HepG2 (cell line): Measurements from ENCODE around the gene GPR83. TPM values are rescaled to one million over a fixed set of nuclear protein-coding genes. Genes with fewer than 3 reads are reported as not detected.

Experiments
- ATAC-seq: fragments of 200-7000 bp; cut with Tn5 transposase; 3 replicates; pipeline ENCODE4 v1.9.1; 2020; ENCODE audit warnings: mild to moderate bottlenecking, moderate library complexity
- BruUV-seq: library from RNA; stranded (reverse); fragments of 400-500 nt; replicated peaks from 2 replicates; lab custom pipeline; 2021; lab: Mats Ljungman, UMichigan
- CTCF ChIA-PET: fragments of 300-600 bp; formaldehyde crosslinking; extraction: SDS; loops from one replicate; lab custom pipeline; 2021; ENCODE audit warnings: low total read pairs, inconsistent platforms, low intra/inter-chr PET ratio; lab: Yijun Ruan, JAX
- POLR2A ChIA-PET: fragments of 350-600 bp; sonication (Branson Sonifier 250); formaldehyde crosslinking; loops from one replicate; lab custom pipeline; 2020; ENCODE audit warnings: antibody characterized with exemption, inconsistent platforms; lab: Yijun Ruan, JAX
- DNase-seq: peaks from one replicate; pipeline ENCODE4 v3.0.0-alpha.2; 2015; ENCODE audit warnings: low spot score
- FAIRE-seq: peaks from 3 replicates; lab custom pipeline; 2011; peaks lifted over from hg19 to GRCh38; lab: Jason Lieb, UNC
- H2AFZ ChIP-seq: one replicate; pipeline ENCODE4 v1.6.1; 2011; ENCODE audit warnings: low read length, inconsistent platforms
- H3K27ac ChIP-seq: fragments of 300-600 bp; 3 replicates; pipeline ENCODE4 v1.8.0; 2011; ENCODE audit warnings: mixed run types, mild to moderate bottlenecking, mixed read lengths, low read length, inconsistent platforms; ENCODE audit not compliant: insufficient read depth; ENCODE audit errors: extremely low read length
- H3K27me3 ChIP-seq, 2 experiments: fragments of 200-600 bp in 1 of 2; 2 replicates in 1 of 2; 3 replicates in 1 of 2; pipeline versions ENCODE4 v1.6.0 to v1.8.0; 2011; ENCODE audit warnings: low read length in 2 of 2, mild to moderate bottlenecking in 2 of 2, moderate library complexity in 2 of 2, inconsistent platforms in 1 of 2; ENCODE audit not compliant: insufficient read depth in 2 of 2, control insufficient read depth in 1 of 2
- H3K36me3 ChIP-seq, 2 experiments: fragments of 200-600 bp in 1 of 2; replicated peaks in 1 of 2; 2 replicates in 1 of 2; 3 replicates in 1 of 2; pipeline versions ENCODE4 v1.5.1 to v1.8.0; 2011; ENCODE audit warnings: low read length in 2 of 2, inconsistent platforms in 1 of 2; ENCODE audit not compliant: insufficient read depth in 2 of 2, control insufficient read depth in 1 of 2
- H3K4me1 ChIP-seq: 2 replicates; pipeline ENCODE4 v1.5.1; 2012; ENCODE audit warnings: low read length, inconsistent platforms; ENCODE audit not compliant: insufficient read depth
- H3K4me2 ChIP-seq: 2 replicates; pipeline ENCODE4 v1.6.0; 2011; ENCODE audit warnings: low read depth, low read length, inconsistent platforms
- H3K4me3 ChIP-seq, 3 experiments: fragments of 200-600 bp in 1 of 3; sonication (generic), shearing (Covaris generic) in 1 of 3; replicated peaks in 1 of 3; 2 replicates each; pipeline ENCODE4 v1.5.1; 2011 to 2016; ENCODE audit warnings: low read length in 3 of 3, inconsistent platforms in 2 of 3, low read depth in 2 of 3, mild to moderate bottlenecking in 2 of 3, control low read depth in 1 of 3, mixed read lengths in 1 of 3; ENCODE audit not compliant: insufficient read depth in 1 of 3
- H3K79me2 ChIP-seq: one replicate; pipeline ENCODE4 v1.6.1; 2011; ENCODE audit warnings: low read length, inconsistent platforms; ENCODE audit not compliant: insufficient read depth
- H3K9ac ChIP-seq: 2 replicates; pipeline ENCODE4 v1.6.0; 2011; ENCODE audit warnings: mild to moderate bottlenecking, low read depth, low read length, inconsistent platforms; ENCODE audit not compliant: insufficient read depth
- H3K9me3 ChIP-seq: 2 replicates; pipeline ENCODE4 v1.5.1; 2012; ENCODE audit warnings: mild to moderate bottlenecking, low read length
- H4K20me1 ChIP-seq: 2 replicates; pipeline ENCODE4 v1.6.0; 2011; ENCODE audit warnings: inconsistent platforms, mild to moderate bottlenecking, low read length, moderate library complexity; ENCODE audit not compliant: insufficient read depth
- DDIT3 ChIP-seq: sonication (generic); formaldehyde crosslinking; IDR thresholded peaks from 2 replicates; pipeline ENCODE4 v1.4.0; 2020; ENCODE audit warnings: mild to moderate bottlenecking, missing genetic modification reagents
- GZF1 ChIP-seq: sonication (generic); formaldehyde crosslinking; IDR thresholded peaks from 2 replicates; pipeline ENCODE4 v1.5.1; 2020; ENCODE audit warnings: mild to moderate bottlenecking, missing genetic modification reagents
- MIXL1 ChIP-seq: IDR thresholded peaks from 2 replicates; pipeline ENCODE4 v1.6.1; 2016
- RAD21 ChIP-seq: fragments of 450-650 bp; formaldehyde crosslinking; IDR thresholded peaks from 2 replicates; pipeline ENCODE4 v1.5.0; 2020; ENCODE audit warnings: mild to moderate bottlenecking
- RAD51 ChIP-seq: fragments of 450-650 bp; IDR thresholded peaks from 2 replicates; pipeline ENCODE4 v1.6.1; 2016; ENCODE audit warnings: borderline replicate concordance
- SRSF9 ChIP-seq: fragments of 200-400 bp; formaldehyde crosslinking; IDR thresholded peaks from 2 replicates; pipeline ENCODE4 v1.6.1; 2018; ENCODE audit warnings: borderline replicate concordance, mild to moderate bottlenecking, low read depth, low read length; ENCODE audit not compliant: insufficient read depth, poor library complexity, severe bottlenecking
- STAG1 ChIP-seq: sonication (generic); formaldehyde crosslinking; IDR thresholded peaks from 2 replicates; pipeline ENCODE4 v1.4.0; 2020; ENCODE audit warnings: missing genetic modification reagents
- ZFP36L1 ChIP-seq: sonication (generic); formaldehyde crosslinking; IDR thresholded peaks from 2 replicates; pipeline ENCODE4 v1.8.0; 2022; ENCODE audit warnings: mild to moderate bottlenecking, missing genetic modification reagents, moderate library complexity
- ZFY ChIP-seq: sonication (generic); formaldehyde crosslinking; IDR thresholded peaks from 2 replicates; pipeline ENCODE4 v1.4.0; 2020; ENCODE audit warnings: missing genetic modification reagents
- ZNF30 ChIP-seq: sonication (generic); formaldehyde crosslinking; IDR thresholded peaks from 2 replicates; pipeline ENCODE4 v1.5.0; 2020; ENCODE audit warnings: mild to moderate bottlenecking, missing genetic modification reagents
- ZNF549 ChIP-seq: sonication (generic); formaldehyde crosslinking; IDR thresholded peaks from 2 replicates; pipeline ENCODE4 v1.5.0; 2020; ENCODE audit warnings: missing genetic modification reagents
- ZNF616 ChIP-seq: sonication (generic); formaldehyde crosslinking; IDR thresholded peaks from 2 replicates; pipeline ENCODE4 v1.5.0; 2020; ENCODE audit warnings: low read depth, mild to moderate bottlenecking, missing genetic modification reagents
- ZNF746 ChIP-seq: sonication (generic); formaldehyde crosslinking; IDR thresholded peaks from 2 replicates; pipeline ENCODE4 v1.8.0; 2022; ENCODE audit warnings: mild to moderate bottlenecking, missing genetic modification reagents
- ZSCAN22 ChIP-seq: sonication (generic); formaldehyde crosslinking; IDR thresholded peaks from 2 replicates; pipeline ENCODE4 v1.4.0; 2020; ENCODE audit warnings: mild to moderate bottlenecking, missing genetic modification reagents
- WGBS: methylation state at CpG from one replicate; pipeline ENCODE4 v1.1.6; 2017; ENCODE audit warnings: low lambda C conversion rate; 5-methylcytosine and 5-hydroxymethylcytosine counted together
- in situ Hi-C: cut with HindIII; loops from 2 replicates; pipeline ENCODE4 v1.10.0; 2017; ENCODE audit warnings: low pct_unique_long_range_greater_than_20kb; ENCODE audit not compliant: extremely low pct_ligation_motif_present
- intact Hi-C: fragments of 100-400 bp; cut with micrococcal nuclease; formaldehyde crosslinking; loops from one replicate; pipeline ENCODE4 v1.10.0; 2022; ENCODE audit not compliant: unreplicated experiment
- polyA plus RNA-seq, 8 experiments: library from polyadenylated mRNA; depleted of rRNA in 3 of 8; stranded (reverse) in 7 of 8; unstranded in 1 of 8; fragments of >200 nt; fragmentation: Illumina TruSeq in 4 of 8; extraction: Trizol in 4 of 8; gene quantifications; 2 replicates each; pipeline versions ENCODE4 v1.2.1 to v1.2.3, GENCODE V29; 2011 to 2016; ENCODE audit warnings: low read depth in 4 of 8, missing spikeins in 1 of 8, mixed read lengths in 1 of 8; ENCODE audit not compliant: insufficient read depth in 1 of 8
- total RNA-seq, 5 experiments: library from RNA; depleted of rRNA; stranded (reverse); fragments of >200 nt; fragmentation: Illumina TruSeq; extraction: Trizol; gene quantifications; 2 replicates each; pipeline ENCODE4 v1.2.3, GENCODE V29; 2016; ENCODE audit warnings: low read depth in 1 of 5
- TF ChIP-seq, protein P1 (sequence below): sonication (generic); formaldehyde crosslinking; IDR thresholded peaks from 2 replicates; pipeline ENCODE4 v1.5.0; 2020; ENCODE audit warnings: mild to moderate bottlenecking, missing genetic modification reagents, moderate library complexity
- TF ChIP-seq, protein P2 (sequence below): sonication (generic); formaldehyde crosslinking; conservative IDR thresholded peaks from 2 replicates; pipeline ENCODE4 v1.4.0; 2020; ENCODE audit warnings: missing genetic modification reagents
- TF ChIP-seq, protein P3 (sequence below): sonication (generic); formaldehyde crosslinking; IDR thresholded peaks from 2 replicates; pipeline ENCODE4 v1.4.0; 2020; ENCODE audit warnings: missing genetic modification reagents, borderline replicate concordance

GPR83 gene
- total and polyA plus RNA-seq, 2 of the 13 experiments (the other 11 are each of a cell fraction or from before 2014, with no cell fraction given), result 0.04 to 0.11 TPM

DNA sequence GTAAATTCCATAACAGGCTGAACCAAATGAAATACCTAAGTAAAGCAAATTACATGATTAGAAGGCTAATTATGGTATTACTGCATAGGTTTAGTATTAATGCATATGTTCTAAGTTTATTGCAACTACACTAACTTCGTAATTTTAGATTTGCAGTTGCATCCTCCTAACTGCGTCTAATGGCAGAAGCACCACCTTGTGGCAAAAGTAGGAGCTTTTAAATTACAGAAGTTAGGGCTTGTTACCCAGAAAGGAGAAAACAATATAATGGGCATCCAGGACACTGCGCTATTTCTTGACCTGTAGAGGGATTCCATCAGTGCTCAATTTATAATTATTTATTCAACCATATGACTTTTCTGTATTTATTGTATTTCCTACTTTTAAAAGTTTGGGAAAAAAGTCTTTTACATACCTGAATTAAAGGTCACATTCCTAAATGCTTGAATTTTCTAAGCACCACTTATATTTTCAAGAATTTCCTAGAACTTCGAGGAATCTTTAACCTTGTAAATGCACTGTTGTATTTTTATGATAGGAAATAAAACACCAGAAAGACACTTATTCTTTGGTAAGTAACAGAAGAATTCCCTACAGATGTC lies 16.3 kb upstream of the GPR83 start (continued):
- TF ChIP-seq, protein P1, sequence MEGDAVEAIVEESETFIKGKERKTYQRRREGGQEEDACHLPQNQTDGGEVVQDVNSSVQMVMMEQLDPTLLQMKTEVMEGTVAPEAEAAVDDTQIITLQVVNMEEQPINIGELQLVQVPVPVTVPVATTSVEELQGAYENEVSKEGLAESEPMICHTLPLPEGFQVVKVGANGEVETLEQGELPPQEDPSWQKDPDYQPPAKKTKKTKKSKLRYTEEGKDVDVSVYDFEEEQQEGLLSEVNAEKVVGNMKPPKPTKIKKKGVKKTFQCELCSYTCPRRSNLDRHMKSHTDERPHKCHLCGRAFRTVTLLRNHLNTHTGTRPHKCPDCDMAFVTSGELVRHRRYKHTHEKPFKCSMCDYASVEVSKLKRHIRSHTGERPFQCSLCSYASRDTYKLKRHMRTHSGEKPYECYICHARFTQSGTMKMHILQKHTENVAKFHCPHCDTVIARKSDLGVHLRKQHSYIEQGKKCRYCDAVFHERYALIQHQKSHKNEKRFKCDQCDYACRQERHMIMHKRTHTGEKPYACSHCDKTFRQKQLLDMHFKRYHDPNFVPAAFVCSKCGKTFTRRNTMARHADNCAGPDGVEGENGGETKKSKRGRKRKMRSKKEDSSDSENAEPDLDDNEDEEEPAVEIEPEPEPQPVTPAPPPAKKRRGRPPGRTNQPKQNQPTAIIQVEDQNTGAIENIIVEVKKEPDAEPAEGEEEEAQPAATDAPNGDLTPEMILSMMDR (CRISPR knock-in tag), result peak; percentile 58
- TF ChIP-seq ZNF549 (CRISPR knock-in tag) (no peak), ZNF30 (CRISPR knock-in tag) (no peak), RAD51 (no peak), MIXL1 (CRISPR knock-in tag) (0 out of 2 replicates have a peak, but pooled peaks have one; percentile 34), STAG1 (CRISPR knock-in tag) (peak; percentile 65), ZNF616 (CRISPR knock-in tag) (no peak), ZSCAN22 (CRISPR knock-in tag) (no peak), RAD21 (peak; percentile 52; the same call in 1 of the 2 replicates)

DNA sequence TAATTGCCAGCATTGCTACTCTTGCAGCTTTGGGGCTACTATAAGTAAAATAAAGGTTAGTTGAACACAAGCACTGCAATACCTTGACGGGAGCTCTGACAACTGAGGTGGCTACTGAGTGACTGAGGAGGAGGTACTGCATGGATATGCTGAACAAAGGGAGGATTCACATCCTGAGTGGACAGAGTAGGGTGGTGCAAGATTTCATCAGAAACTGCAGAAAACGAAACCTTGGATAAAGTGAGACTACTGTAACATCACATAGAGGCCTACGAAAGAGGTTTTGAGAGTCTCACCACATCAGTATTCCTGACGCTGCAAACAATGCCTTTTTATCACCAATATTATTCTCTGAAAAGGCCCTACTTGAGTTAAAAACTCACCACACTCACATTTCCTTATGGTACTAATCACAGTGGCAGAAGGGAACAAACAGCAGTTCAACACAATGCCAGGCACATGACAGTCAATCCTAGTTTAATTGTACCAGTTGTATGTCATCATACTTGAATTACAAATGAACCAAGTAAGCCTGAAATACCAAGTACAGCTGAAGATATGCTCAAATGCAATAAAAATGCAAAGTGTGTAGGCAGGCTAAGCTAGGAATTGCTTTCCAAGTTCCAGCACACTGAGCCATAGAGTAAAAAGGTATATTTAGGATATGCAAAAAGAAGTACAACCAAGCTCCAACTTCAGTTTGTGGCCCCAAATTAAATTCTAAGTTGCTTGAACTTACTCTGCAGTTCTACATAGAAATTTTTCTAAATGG lies 4.0 kb upstream of the GPR83 start:
- peaks cover 4 to 20% of the 10 kb centered on the region in 2 experiments; a peak in 2 of 5 replicates for H3K27me3 ChIP-seq
- ChIA-PET CTCF (no interaction called here), POLR2A (interaction anchor here (0.6 kb wide), 1 partner anchor 23 kb away, joined by 4 read pairs; no protein-coding TSS in a partner anchor)
- no peaks in the 10 kb centered on the region for H3K79me2 ChIP-seq
- FAIRE-seq, result no peak
- H3K27ac ChIP-seq, result no peak overlapping the region
- no peak overlapping the region for H3K4me3 ChIP-seq
- 0 out of 2 replicates have a peak overlapping the region, but pooled peaks have one; percentile 6 for H3K4me2 ChIP-seq
- no peak overlapping the region for H3K9ac ChIP-seq
- no peak overlapping the region for H2AFZ ChIP-seq
- H3K9me3 ChIP-seq, result no peaks in the 10 kb centered on the region
- H3K4me1 ChIP-seq, result peaks cover 33% of the 10 kb centered on the region
- no peaks in the 10 kb centered on the region for H3K36me3 ChIP-seq
- peak; percentile 48 for DNase-seq
- 60% methylated on average over 4 of the region's 4 CpGs for WGBS
- in situ Hi-C loops, result loop anchor here (25.0 kb wide), 1 partner anchor 218 kb away; no protein-coding TSS in a partner anchor
- H4K20me1 ChIP-seq, result no peaks in the 10 kb centered on the region
- intact Hi-C loops, result no loop called here
- BruUV-seq, result no TSS peak
- peak; percentile 50 for ATAC-seq
- TF ChIP-seq SRSF9 (no peak), DDIT3 (no peak), ZFP36L1 (CRISPR knock-in tag) (no peak), ZFY (no peak), GZF1 (CRISPR knock-in tag) (no peak), ZNF746 (no peak)
- TF ChIP-seq, protein P2, sequence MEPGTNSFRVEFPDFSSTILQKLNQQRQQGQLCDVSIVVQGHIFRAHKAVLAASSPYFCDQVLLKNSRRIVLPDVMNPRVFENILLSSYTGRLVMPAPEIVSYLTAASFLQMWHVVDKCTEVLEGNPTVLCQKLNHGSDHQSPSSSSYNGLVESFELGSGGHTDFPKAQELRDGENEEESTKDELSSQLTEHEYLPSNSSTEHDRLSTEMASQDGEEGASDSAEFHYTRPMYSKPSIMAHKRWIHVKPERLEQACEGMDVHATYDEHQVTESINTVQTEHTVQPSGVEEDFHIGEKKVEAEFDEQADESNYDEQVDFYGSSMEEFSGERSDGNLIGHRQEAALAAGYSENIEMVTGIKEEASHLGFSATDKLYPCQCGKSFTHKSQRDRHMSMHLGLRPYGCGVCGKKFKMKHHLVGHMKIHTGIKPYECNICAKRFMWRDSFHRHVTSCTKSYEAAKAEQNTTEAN (CRISPR knock-in tag), result no peak
- TF ChIP-seq, protein P3, sequence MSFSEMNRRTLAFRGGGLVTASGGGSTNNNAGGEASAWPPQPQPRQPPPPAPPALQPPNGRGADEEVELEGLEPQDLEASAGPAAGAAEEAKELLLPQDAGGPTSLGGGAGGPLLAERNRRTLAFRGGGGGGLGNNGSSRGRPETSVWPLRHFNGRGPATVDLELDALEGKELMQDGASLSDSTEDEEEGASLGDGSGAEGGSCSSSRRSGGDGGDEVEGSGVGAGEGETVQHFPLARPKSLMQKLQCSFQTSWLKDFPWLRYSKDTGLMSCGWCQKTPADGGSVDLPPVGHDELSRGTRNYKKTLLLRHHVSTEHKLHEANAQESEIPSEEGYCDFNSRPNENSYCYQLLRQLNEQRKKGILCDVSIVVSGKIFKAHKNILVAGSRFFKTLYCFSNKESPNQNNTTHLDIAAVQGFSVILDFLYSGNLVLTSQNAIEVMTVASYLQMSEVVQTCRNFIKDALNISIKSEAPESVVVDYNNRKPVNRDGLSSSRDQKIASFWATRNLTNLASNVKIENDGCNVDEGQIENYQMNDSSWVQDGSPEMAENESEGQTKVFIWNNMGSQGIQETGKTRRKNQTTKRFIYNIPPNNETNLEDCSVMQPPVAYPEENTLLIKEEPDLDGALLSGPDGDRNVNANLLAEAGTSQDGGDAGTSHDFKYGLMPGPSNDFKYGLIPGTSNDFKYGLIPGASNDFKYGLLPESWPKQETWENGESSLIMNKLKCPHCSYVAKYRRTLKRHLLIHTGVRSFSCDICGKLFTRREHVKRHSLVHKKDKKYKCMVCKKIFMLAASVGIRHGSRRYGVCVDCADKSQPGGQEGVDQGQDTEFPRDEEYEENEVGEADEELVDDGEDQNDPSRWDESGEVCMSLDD (CRISPR knock-in tag), result no peak
